ENCODE data around the gene PRLR. TPM values are rescaled to one million over a fixed set of nuclear protein-coding genes. Genes with fewer than 3 reads are reported as not detected.
"Not testable (repeated sequence)": the region's sequence is repeated elsewhere in the genome, so short reads cannot be mapped to it uniquely, and the experiment has no call there.

PRLR gene
- total RNA-seq, 4 donors from 2014 or later, result 15.8 to 80.6 (median 48.0) TPM

DNA sequence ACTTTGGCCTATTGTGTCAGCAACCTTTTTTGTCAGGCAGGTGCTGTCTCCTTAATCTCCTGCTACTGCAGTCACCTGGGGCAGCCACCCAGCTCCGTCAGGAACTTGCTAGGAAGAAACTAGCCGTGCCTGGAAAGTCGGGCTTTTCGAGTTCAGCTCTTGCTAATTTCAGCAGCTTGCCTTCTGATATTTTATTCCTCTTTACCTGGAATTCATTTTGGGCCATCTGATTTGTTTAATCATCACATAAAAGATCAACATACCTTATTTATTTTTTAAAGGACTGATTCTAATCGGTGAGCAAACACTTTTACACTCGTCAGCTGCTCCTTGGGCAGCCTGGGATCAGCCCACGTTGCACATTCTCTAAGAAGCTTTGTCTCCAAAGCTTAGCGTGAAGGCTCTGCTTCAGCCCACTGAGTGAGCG lies 42.2 kb downstream of the PRLR start:
- H3K27me3 ChIP-seq, result no peaks in the 10 kb centered on the region
- no peaks in the 10 kb centered on the region for H3K4me1 ChIP-seq
- no peaks in the 10 kb centered on the region for H3K9me3 ChIP-seq
- intact Hi-C loops (cut with DNase I; ENCODE audit: low total_unique reads), result no loop called here
- TF ChIP-seq POLR2A (IDR thresholded peaks at IDR 0.05), result no peak
- TF ChIP-seq, protein P1, sequence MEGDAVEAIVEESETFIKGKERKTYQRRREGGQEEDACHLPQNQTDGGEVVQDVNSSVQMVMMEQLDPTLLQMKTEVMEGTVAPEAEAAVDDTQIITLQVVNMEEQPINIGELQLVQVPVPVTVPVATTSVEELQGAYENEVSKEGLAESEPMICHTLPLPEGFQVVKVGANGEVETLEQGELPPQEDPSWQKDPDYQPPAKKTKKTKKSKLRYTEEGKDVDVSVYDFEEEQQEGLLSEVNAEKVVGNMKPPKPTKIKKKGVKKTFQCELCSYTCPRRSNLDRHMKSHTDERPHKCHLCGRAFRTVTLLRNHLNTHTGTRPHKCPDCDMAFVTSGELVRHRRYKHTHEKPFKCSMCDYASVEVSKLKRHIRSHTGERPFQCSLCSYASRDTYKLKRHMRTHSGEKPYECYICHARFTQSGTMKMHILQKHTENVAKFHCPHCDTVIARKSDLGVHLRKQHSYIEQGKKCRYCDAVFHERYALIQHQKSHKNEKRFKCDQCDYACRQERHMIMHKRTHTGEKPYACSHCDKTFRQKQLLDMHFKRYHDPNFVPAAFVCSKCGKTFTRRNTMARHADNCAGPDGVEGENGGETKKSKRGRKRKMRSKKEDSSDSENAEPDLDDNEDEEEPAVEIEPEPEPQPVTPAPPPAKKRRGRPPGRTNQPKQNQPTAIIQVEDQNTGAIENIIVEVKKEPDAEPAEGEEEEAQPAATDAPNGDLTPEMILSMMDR (IDR thresholded peaks at IDR 0.05), result no peak
- no peak overlapping the region for H3K4me3 ChIP-seq
- no peaks in the 10 kb centered on the region for H3K36me3 ChIP-seq
- H3K27ac ChIP-seq, result no peak overlapping the region
- DNase-seq, result no peak

DNA sequence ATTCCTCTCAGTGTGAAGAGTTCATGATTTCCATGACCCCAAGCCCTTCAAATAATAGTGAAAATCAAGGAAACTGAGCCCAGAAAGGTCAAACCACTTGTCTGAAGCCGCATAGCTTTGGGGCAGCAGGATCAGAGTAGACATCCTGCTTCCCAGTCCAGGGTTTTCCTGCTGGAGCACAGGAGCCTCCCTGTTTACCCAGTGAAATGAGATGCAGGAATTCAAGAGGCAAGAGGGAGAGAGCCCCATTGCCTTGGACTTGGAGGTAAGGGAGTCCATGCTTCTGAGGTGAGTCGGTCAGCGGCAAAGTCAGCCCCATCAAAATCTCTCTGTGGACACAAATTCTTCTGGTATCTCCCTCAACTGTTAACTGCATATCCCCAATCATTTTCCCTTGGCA lies 42.7 kb downstream of the PRLR start:
- H3K27me3 ChIP-seq; H3K9me3 ChIP-seq; H3K4me1 ChIP-seq; intact Hi-C loops (cut with DNase I; ENCODE audit: low total_unique reads); H3K36me3 ChIP-seq; H3K4me3 ChIP-seq; DNase-seq; H3K27ac ChIP-seq: not testable (repeated sequence)

DNA sequence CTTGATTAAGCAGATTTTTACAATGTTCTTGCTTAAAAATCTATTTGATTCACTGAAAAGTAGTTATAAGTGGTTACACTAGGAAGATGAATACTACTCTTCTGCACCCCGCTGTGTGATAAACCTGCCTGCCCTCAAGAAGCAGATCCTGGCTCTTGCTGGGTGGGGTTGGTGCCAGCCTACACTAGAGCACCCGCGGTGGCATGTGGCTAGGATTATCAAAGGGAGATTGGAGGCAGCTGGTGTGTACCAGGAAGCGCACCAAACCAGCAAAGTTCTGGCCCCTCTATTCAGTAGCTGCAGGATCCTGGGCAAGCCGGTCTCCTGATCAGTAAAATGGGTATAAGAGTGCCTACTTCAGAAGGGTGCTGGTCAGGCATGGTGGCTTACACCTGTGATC lies 43.5 kb downstream of the PRLR start:
- DNase-seq, result no peak
- Histone ChIP-seq H3K27me3 (no peaks in the 10 kb centered on the region), H3K27ac (no peak overlapping the region), H3K36me3 (no peaks in the 10 kb centered on the region), H3K4me3 (no peak overlapping the region), H3K9me3 (no peaks in the 10 kb centered on the region), H3K4me1 (no peaks in the 10 kb centered on the region)
- intact Hi-C loops (cut with DNase I; ENCODE audit: low total_unique reads), result no loop called here
- no peak for TF ChIP-seq POLR2A (IDR thresholded peaks at IDR 0.05)
- TF ChIP-seq, protein P1 (IDR thresholded peaks at IDR 0.05), result no peak

DNA sequence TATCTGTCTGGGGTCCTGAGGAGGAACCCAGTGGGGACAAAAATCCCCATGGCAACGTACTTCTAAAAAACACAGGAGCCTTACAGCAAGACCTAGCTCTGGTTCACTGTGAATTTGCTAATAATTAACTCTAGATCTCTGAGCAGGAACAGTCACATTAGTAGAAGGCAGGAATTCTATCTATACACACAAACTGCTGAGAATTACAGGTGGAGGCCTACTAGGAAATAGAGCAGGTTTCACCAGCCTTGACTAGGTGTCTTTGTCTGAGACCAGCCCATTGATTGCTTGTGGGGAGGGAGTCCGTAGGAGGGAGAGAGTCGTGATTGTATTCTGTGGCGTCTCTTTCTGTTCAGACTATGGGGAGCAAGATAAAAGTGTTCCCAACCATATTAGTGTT lies 44.8 kb downstream of the PRLR start:
- Histone ChIP-seq H3K27me3 (no peaks in the 10 kb centered on the region), H3K36me3 (no peaks in the 10 kb centered on the region), H3K27ac (no peak overlapping the region), H3K9me3 (no peaks in the 10 kb centered on the region), H3K4me1 (no peaks in the 10 kb centered on the region), H3K4me3 (no peak overlapping the region)
- DNase-seq, result no peak
- no peak for TF ChIP-seq POLR2A (IDR thresholded peaks at IDR 0.05)
- TF ChIP-seq, protein P1 (IDR thresholded peaks at IDR 0.05), result no peak
- intact Hi-C loops (cut with DNase I; ENCODE audit: low total_unique reads), result no loop called here

DNA sequence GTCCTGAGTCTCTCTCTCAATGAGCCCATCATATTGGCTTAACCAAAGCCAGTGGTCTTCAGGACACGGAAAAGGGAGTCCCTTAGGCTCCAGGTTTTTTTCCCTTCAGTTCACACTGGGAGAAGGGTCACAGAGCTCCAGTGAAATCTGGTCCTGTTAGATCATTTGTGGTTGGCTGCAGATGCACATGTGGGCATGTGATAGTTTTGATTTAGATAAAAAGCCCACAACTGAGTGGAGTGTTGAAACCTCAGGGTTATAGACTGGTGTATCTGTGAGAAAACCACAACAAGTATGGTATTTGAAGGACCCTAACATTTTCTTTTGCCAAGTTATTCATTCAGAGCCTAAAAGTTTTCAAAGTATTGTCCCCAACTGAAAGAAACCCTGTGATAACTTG lies 46.7 kb downstream of the PRLR start:
- TF ChIP-seq, protein P1 (IDR thresholded peaks at IDR 0.05), result no peak
- TF ChIP-seq POLR2A (IDR thresholded peaks at IDR 0.05), result no peak
- no peaks in the 10 kb centered on the region for H3K4me1 ChIP-seq
- H3K4me3 ChIP-seq, result no peak overlapping the region
- no peaks in the 10 kb centered on the region for H3K27me3 ChIP-seq
- no peaks in the 10 kb centered on the region for H3K9me3 ChIP-seq
- H3K36me3 ChIP-seq, result no peaks in the 10 kb centered on the region
- H3K27ac ChIP-seq, result no peak overlapping the region
- DNase-seq, result no peak
- intact Hi-C loops (cut with DNase I; ENCODE audit: low total_unique reads), result no loop called here

DNA sequence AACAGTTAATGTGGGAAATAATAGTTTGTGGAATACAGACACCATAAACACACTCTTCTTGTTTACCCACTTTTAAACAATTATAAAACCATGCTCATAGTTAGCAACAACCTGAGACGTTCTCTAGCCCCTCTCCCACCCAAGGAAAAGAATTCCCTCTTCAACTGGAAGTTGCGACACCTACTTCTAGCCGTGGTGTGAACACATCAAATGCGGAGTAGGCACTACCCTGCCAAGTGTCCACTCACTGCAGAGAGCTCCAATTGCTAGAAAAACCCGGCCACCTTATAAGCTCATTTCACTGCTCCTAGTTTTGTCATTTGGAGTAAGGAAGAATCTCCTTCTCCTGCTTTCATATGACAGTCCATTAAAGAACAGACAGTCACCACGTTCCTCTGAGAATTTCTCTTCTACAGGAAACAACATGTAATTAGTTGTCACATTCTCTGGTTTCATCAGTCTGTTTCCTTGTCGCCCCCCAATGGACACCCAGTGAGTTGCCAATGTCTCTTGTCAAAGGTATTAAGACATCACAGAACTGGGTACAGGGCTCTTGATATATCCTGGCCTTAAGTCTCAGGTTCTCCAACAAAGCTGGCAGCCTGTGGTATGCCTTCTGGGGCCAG lies 47.3 kb downstream of the PRLR start:
- Histone ChIP-seq H3K27me3 (no peaks in the 10 kb centered on the region), H3K27ac (no peak overlapping the region), H3K4me1 (no peaks in the 10 kb centered on the region), H3K4me3 (no peak overlapping the region), H3K36me3 (no peaks in the 10 kb centered on the region), H3K9me3 (no peaks in the 10 kb centered on the region)
- DNase-seq, result peak in 1 of 2 donors; percentile 34
- intact Hi-C loops (cut with DNase I; ENCODE audit: low total_unique reads), result no loop called here
- TF ChIP-seq, protein P1 (IDR thresholded peaks at IDR 0.05), result peak in 3 of 4 experiments; percentile 6 to 24 (median 11)
- no peak for TF ChIP-seq POLR2A (IDR thresholded peaks at IDR 0.05)

Data from uterus (tissue), 4 donors.